DMS53 treated with DMSO at 0.1 percent for 48 hours (cell line): ENCODE measurements around the gene DCD.
A peak's percentile ranks its signal among the peaks of the same experiment; 100 is the strongest.

Experiments used
- DNase-seq: peaks from one replicate; lab custom pipeline; 2025; ENCODE audit not compliant: unreplicated experiment; lab: John Stamatoyannopoulos, UW

The DCD gene

GRCh38 chr12:54608769-54609168, 39.4 kb downstream of the DCD start:
- no peak for DNase-seq

DNA sequence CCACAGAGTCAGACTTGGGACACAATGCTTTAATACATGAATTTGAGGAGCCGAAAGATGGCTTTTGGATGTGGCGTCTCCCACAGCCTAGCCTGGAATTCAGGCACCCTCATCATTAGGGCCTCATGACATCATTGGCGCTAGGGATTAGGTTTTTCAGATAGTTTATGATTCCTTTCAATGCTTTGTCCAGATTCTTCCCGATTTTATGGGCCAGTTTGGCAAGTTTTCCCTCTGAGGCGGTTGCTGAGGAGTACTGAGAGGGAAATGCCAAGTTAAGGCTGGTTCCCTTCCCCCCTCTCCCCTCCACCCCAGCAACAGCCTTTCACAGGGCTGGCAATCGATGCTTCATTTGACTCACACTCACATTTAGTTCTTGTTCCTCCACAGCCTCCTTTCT, 40.0 kb downstream of the DCD start:
- DNase-seq, result no peak

GRCh38 chr12:54606556-54606955, 41.6 kb downstream of the DCD start:
- DNase-seq, result no peak

- no peak for DNase-seq
Observed at GRCh38 chr12:54605138-54605970, 42.8 kb downstream of the DCD start.

- DNase-seq, result no peak
Observed at GRCh38 chr12:54604436-54604835, 43.7 kb downstream of the DCD start.

DNA sequence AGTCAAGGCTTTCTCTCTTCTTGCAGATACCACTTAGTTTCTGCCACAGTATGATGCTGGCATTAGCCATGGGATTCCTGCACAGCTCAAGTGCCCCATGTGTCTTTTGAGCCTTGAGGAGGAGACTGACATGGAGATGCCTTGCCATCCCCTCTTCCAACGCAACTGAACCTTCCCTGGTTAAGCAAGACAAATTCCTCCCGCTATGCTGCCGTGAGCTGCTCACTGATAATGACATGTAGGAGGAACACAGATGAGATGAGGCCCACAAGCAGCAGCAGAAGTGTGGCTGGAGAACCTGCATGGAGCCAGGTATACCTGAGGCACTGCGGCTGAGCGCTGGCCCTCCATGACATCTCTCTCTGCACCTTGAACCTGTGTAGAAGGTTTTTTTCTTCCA, 44.3 kb downstream of the DCD start:
- no peak for DNase-seq

GRCh38 chr12:54603173-54603814, 44.9 kb downstream of the DCD start:
- peak; percentile 72 for DNase-seq

- no peak for DNase-seq
Observed at GRCh38 chr12:54602661-54603060, 45.5 kb downstream of the DCD start.

GRCh38 chr12:54601841-54602240, 46.3 kb downstream of the DCD start:
- no peak for DNase-seq

GRCh38 chr12:54598970-54599369, 49.2 kb downstream of the DCD start:
- DNase-seq, result no peak

GRCh38 chr12:54596526-54596946, 51.6 kb downstream of the DCD start:
- peak; percentile 53 for DNase-seq

DNA sequence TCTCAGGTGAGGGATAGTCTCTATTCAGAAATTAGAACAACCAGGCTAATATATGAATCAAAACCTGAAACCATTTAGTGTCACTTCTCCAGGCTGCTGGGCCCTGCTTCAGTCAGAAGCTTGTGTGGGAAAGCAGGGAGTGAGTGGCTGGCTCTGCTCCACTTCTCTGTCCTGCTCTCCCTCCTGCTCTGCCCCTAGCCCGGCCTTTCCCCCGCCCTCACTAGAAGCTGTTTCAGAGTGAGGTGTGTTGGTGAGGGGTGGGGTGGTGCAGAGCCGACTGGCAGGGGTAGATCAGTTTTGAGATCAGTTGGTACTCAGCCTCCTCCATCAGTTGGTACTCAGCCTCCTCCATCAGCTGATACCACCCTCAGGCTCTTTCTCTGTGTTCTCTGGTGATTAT, 52.7 kb downstream of the DCD start:
- DNase-seq, result no peak
